Kidney tubule cell (primary cell): ENCODE results near the gene COL5A1.

ENCODE experiments used
- DNase-seq: peaks from one replicate; pipeline ENCODE4 v3.0.0-alpha.2; 2018; ENCODE audit warnings: low spot score

The COL5A1 gene

GRCh38 chr9:134625361-134626068, 16.1 kb upstream of the COL5A1 start:
- no peak for DNase-seq

DNA sequence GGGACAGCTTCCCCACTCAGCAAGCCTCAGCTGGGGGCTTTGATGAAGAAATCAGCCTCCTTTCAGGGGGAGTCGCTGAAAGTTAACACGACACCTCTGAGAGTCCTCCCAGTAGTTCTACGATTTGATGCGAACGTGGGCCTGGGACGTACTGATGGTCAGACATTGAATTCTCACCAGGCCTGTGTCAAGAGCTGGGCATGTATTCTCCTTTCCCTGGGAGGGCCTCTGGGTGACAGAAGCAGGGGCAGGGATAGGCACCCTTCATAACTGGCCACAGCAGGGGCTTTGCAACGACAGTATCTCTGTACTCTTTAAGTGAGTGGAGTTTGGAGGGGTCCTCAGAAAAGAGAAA, 15.6 kb upstream of the COL5A1 start:
- no peak for DNase-seq

- DNase-seq, result no peak
Observed at GRCh38 chr9:134626571-134627416, 14.8 kb upstream of the COL5A1 start.

DNA sequence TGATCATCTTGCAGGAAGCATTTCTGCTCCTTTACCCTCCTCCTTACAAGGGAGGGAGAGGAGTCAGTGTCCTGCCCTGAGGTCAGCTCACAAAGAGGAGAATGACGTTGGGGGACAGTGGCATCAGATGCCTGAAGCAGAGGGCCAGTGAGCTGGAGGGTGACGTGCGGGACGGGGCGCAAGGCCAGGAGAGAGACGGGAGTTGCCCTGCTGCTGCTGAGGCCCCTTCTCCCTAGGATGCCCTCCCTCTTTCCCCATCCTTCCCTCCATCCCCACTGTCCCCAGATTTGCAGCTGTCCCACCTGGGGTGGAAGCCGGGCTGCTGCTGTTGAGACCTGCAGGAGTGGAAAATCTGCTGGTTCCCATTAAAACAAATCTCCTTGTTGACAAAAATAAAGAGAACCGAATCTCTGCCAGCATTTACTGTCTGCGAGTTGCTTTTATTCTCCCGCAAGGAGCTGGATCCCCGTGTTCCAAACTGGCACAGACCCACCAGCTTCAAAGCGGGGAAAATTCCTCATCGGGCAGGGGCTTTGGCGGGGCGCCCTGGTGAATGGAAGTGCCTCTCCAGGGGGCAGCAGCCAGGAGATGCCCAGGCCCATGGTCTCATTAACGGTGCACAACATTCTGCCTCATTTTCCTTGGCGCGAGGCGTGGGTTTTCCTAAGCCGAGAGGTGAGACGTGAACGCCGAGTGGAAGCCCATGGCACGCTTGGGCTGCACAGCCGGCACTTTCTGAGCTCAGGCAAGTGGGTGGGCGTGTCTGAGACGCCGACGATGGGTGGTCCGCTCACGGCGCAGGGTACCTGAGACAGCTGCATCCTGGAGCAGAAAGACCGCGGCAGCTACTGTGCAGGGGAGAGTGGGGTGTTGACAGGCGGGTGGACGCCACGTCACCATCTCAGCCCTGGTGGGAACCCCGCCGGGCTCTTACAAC, 13.9 kb upstream of the COL5A1 start:
- DNase-seq, result no peak

DNA sequence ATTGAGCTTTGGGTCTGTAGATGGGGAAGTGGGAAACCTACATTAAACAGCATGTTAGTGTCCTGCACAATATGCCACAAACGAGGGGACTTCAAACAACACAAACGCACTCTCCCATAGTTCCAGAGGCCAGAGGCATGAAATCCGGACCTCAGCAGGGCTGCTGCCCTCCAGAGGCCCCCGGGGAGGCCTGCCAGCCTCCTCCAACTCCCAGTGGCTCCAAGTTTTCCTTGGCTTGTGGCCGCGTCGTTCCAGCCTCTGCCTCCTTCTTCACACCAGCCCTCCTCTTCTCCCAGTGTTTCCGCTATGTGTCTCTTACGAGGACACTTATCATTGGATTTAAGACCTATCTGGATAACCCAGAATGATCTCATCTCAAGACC, 13.3 kb upstream of the COL5A1 start:
- no peak for DNase-seq

DNA sequence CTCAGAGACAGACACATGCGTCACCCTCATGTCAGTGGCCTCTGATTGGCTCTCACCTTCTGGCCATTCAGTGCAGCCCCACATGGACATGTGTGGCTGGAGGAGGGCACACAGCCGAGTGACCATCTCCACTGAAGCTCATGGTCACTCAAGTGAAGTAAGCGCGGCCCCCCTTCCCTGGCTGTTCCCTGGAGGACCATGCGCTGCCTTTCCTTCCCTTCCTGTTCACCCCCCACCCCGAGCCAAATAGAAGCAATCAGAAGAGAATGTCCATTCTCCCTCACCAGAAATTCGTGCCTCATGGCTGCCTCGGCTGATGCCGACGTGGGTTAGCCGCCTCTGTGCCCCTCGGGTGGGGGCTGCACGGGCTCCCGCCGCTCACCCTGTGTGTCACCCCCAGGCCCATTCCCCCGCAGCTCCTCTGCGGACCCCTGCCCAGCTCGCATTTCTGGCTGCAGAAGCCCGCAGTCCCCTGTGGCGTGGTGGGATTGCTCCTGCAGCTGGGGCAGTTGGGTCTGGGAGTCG, 12.5 kb upstream of the COL5A1 start:
- no peak for DNase-seq

- no peak for DNase-seq
Observed at GRCh38 chr9:134629586-134630392, 11.8 kb upstream of the COL5A1 start.

GRCh38 chr9:134630393-134630790, 11.2 kb upstream of the COL5A1 start:
- DNase-seq, result no peak

- DNase-seq, result no peak
Observed at GRCh38 chr9:134630861-134631260, 10.7 kb upstream of the COL5A1 start.

DNA sequence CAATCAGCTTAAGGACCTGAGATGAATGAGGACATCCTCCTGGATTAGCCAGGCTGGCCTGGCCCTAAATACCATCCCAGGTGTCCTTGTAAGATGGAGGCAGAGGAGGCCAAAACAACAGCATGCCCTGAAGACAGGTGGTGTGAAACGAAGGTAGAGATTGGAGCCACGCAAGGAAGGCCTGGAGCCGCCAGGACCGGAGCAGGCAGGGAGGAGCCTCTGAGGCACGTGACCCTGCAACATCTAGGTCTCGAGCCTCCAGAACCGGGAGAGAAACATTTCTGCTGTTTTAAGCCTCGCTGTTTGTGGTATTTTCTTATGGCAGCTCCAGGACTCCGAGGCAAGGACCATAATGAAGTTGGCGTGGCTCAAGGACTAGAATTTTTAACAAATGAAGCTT, 9.7 kb upstream of the COL5A1 start:
- no peak for DNase-seq

DNA sequence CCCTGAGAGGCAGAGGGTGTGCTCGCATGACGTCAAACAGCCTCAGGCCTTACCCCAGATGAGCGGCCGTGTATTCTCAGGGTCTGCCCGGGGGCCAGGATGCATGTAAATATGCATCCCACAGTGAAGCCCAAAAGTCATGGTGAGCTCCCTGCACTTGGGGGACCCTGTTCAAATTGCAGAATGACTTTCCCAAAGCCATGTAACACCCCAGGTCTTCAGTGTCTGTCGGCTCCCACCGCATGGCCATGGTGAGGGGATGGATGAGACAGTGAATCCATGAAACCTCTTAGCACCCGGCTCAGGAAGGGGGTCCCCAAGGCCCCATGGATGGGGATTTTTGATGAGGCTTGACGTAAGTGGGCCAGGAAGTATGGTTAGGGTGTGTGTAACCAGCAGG, 9.3 kb upstream of the COL5A1 start:
- DNase-seq, result no peak

- DNase-seq, result no peak
Observed at GRCh38 chr9:134633362-134634142, 8.1 kb upstream of the COL5A1 start.

DNA sequence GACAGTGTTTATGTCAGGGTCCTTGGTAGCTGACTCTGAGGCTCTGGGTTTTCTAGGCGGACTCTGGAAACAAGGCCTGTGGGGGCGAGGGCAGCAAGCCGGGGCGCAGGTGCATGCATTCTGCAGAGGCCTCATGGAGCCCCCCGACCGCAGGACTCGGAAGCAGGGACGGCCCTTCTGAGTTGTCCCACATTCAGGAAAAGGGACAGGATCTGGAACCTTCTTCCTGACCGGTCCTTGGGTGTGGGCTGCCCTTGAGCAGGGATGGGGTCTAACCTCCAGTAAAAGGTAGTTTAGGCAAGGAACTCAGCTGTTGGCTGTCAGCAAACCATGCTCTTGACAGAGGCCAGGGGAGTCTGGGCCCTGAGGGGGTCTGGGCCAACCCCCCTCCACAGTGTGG, 7.4 kb upstream of the COL5A1 start:
- DNase-seq, result no peak

DNA sequence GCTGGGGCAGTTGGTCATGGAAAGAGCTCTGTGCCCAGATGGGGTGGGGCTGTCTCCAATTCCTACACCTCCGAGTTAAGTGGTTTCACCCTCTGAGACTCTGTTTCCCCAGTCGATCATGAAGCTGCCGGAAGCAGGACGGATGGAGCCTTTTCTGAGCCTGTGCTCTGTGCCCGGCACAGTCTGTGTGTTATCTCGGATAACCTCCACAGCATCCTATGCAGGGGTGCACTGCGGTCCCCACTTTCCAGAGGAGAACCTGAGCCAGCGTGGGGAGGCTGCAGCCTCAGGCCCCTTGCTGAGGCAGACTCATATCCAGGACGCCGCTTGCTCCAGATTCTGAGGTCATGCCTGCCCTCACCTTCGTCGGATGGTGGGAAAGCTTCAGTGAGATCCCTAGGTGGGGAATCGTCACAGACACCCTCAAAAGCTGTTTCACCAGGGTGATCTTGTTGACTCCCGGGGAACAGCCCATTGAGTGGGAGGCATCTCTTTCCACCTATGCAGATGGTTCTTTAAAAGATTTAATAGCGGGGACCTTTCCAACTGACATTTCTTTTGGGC, 6.9 kb upstream of the COL5A1 start:
- no peak for DNase-seq

DNA sequence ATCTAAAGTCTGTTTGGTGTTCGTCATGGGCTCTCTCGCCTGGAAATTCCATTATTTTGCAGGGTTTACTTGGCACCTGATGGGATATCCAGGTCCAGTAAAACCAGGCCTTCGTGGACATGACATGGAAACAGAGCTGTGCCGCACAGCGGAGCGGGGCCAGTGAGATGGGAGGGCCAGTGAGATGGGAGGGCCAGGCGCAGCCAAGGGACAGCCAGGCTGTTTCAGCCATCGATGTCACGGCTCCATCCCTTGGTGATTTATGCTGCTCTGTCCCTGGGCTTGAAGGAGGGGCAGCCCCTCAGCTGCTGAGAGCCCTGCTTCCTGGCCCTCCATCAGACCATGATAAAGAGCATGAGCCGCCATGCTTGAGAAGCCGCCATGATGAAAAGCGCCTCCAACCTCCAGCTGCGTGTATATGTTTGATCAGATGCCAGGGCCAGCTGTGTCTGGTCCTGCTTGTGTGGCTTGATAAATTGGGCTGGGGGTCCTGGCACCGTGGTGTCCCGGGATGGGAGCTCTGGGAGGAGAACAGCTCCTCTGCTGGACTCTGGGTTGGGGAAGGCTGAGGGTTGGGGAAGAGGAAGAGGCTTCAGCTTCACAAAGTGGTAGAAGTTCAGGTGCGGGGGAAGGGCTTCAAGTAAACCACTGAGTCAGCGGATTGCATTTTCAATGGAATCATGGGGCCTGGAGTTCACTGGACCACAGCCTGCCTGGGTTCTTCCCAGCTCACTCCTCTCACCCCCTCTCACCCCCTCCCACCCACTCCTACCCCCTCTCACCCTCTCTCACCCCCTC, 6.1 kb upstream of the COL5A1 start:
- DNase-seq, result no peak

GRCh38 chr9:134636149-134636507, 5.5 kb upstream of the COL5A1 start:
- DNase-seq, result no peak

DNA sequence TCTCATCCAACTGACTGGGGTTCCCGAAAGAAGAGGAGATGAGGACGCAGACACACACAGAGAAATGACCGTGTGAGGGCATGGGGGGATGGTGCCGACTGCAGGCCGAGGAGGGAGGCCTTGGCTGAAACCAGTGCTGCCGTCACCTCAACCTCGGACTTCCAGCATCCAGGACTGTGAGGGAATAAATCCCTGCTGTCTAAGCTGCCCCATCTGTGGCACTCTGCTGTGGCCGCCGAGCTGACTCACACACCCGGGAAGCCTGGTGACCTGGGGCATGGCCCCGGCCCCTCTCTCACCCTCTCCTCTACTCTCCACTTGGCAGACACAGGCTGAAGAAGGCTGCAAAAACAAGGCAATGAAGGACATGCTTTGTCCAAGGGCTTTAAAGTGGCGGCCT, 4.4 kb upstream of the COL5A1 start:
- DNase-seq, result no peak

GRCh38 chr9:134637696-134638501, 3.7 kb upstream of the COL5A1 start:
- peak; percentile 7 for DNase-seq
